Measurements from ENCODE around the gene ZSWIM6.

Gene ZSWIM6

DNA sequence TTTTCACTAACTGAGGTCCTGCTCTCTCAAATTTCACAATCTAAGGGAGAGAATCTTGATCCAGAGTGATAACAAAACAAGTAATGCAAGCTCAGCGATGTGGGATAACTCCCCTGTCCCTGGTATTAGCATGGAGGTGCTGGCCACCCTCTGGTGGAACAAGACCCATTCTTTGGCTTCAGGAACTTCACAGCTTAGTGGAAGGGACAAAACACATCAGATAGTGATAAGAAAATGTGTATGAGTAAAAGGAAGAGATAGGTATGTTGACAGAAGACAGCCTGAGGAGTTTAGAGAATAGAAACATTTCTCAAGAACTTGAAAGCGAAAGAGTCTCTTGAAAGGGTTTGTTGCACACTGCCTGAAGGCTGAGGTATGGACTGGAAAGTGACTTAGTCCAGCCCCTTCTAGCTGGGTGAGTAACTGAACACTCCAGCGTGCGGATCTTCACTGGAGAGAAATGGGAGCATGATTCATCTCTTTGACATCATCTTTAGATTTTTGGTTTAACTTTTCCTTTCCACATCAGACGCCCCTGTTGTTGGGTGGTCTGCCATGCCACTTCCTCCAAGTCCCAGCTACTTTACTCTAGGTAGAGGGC lies 25.4 kb upstream of the ZSWIM6 start:
- no peak for DNase-seq (ENCODE audit: low read depth)
- no peak overlapping the region for H3K4me3 ChIP-seq (ENCODE audit: low read depth, low read length)
- TF ChIP-seq, protein P1, sequence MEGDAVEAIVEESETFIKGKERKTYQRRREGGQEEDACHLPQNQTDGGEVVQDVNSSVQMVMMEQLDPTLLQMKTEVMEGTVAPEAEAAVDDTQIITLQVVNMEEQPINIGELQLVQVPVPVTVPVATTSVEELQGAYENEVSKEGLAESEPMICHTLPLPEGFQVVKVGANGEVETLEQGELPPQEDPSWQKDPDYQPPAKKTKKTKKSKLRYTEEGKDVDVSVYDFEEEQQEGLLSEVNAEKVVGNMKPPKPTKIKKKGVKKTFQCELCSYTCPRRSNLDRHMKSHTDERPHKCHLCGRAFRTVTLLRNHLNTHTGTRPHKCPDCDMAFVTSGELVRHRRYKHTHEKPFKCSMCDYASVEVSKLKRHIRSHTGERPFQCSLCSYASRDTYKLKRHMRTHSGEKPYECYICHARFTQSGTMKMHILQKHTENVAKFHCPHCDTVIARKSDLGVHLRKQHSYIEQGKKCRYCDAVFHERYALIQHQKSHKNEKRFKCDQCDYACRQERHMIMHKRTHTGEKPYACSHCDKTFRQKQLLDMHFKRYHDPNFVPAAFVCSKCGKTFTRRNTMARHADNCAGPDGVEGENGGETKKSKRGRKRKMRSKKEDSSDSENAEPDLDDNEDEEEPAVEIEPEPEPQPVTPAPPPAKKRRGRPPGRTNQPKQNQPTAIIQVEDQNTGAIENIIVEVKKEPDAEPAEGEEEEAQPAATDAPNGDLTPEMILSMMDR (IDR thresholded peaks at IDR 0.05; ENCODE audit: control insufficient read depth, extremely low read depth, insufficient read depth), result no peak

DNA sequence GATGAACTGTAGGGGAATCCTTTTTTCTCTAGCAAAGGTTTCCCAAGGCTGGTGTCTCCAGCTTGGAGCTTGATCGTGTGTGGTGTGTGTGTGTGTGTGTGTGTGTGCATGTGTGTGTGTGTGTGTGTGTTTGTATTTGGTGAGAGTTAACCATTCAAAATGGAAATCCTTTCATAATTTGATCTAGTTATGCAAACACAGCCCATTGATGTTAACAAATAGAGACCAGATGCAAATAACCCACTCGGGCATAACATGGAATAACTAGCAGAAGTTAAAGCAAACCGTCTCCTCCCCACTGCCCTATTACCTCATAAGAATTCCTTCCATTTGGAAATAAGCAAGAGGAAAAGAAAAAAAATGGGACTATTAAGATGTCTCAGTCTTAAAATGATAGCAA lies 24.9 kb upstream of the ZSWIM6 start:
- H3K4me3 ChIP-seq (ENCODE audit: low read depth, low read length), result no peak overlapping the region
- no peak for DNase-seq (ENCODE audit: low read depth)
- TF ChIP-seq, protein P1 (IDR thresholded peaks at IDR 0.05; ENCODE audit: control insufficient read depth, extremely low read depth, insufficient read depth), result no peak

DNA sequence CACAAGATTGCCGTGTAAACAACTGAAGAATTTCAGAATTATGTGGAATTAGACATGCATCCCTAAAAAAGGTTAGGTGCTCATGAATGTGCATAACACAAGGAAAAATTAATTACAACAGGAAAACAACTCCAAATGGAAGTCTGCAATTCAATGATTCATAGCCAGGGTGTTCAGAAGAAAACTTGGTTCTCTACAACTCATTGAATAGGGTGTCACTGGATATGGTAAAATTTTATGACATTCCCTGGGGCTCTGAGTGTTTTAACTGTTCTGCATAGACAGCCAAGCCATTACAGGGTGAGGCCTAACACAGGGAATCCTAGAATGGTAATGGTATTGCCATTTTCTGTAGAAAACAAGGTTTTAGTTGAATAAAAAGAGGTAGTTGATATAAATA lies 24.4 kb upstream of the ZSWIM6 start:
- TF ChIP-seq, protein P1 (IDR thresholded peaks at IDR 0.05; ENCODE audit: control insufficient read depth, extremely low read depth, insufficient read depth), result no peak
- H3K4me3 ChIP-seq (ENCODE audit: low read depth, low read length), result no peak overlapping the region
- no peak for DNase-seq (ENCODE audit: low read depth)

DNA sequence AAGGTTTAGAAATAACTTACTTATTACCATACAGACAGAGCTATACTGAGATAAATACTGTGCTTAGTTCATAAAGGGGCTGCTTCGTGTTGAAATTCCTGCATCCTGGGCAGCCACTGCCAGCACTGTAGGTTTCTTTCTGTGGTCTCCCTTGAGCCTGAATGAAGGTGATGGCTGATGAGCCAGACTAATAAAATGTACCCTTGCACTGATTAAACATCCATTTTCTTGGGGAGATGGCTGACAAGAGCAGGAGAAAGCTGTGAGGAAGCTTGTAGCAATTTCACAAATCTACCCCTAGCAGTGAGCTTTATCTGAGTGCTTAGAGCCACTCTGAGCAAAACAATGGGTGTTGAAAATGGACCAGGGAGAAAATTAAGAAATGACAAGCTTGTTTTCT lies 23.3 kb upstream of the ZSWIM6 start:
- TF ChIP-seq, protein P1 (IDR thresholded peaks at IDR 0.05; ENCODE audit: control insufficient read depth, extremely low read depth, insufficient read depth), result no peak
- no peak overlapping the region for H3K4me3 ChIP-seq (ENCODE audit: low read depth, low read length)
- DNase-seq (ENCODE audit: low read depth), result no peak

DNA sequence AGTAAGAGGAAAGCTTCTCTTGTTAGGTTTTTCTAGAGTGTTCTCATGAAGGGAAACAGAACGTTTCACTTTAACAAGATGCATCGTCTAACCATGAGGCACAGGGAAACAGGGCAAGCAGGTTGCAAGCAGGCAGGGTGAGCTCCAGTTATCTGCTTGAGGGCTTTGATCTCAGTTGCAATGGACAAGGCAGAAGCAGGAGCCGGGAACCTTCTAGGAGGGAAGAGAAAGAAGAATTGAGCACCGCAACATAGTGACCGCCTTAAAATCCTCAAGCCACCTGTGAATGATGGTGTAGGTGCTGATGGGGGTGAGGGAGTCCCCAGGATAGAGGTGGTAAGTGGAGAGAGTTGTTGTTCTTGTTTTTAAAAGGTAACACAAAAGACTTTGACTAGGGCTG lies 22.9 kb upstream of the ZSWIM6 start:
- no peak for DNase-seq (ENCODE audit: low read depth)
- TF ChIP-seq, protein P1 (IDR thresholded peaks at IDR 0.05; ENCODE audit: control insufficient read depth, extremely low read depth, insufficient read depth), result no peak
- H3K4me3 ChIP-seq (ENCODE audit: low read depth, low read length), result no peak overlapping the region

DNA sequence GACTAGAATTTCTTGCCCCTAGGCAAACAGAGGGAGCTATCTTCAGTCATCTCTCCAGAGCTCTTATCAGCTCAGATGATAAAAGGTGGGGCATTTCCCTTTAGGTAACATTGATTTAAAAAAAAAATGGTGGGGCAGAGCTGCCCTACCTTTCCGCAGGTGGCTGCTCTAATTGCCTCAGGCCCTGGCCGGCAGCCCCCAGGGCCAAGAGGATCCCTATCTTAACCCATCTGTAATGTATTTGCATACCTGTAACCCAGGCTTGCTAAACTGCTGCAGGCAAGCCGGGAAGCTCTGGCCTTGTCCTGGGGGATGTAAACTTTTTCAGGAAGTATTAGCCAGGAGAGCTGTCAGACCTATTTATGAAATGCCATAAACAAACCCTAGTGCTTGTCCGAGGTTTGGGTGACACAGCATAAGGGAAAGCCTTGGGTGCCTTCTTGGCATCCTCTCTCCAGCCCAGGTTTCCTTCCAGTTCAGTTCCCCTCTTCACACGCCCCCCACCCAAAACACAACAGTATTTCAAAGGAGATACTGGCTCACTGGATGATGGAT lies 20.9 kb upstream of the ZSWIM6 start:
- DNase-seq (ENCODE audit: low read depth), result no peak
- TF ChIP-seq, protein P1 (IDR thresholded peaks at IDR 0.05; ENCODE audit: control insufficient read depth, extremely low read depth, insufficient read depth), result no peak
- H3K4me3 ChIP-seq (ENCODE audit: low read depth, low read length), result no peak overlapping the region
